Heart left ventricle (tissue), 13 donors: ENCODE data around the gene GAK.

Source experiments
- POLR2A ChIP-seq, 2 donors: fragments of 450-650 bp; IDR thresholded peaks; one replicate each; pipeline ENCODE4 v1.6.1; 2017; ENCODE audit warnings: antibody characterized with exemption in 2 of 2, mild to moderate bottlenecking in 2 of 2, moderate library complexity in 2 of 2
- TF ChIP-seq, protein P1 (sequence below), 12 donors: fragments of 200-600 bp; sonication (generic) in 4 of 12; IDR thresholded peaks; one replicate each; pipeline versions ENCODE4 v1.5.0 to v1.8.0; 2018 to 2022; ENCODE audit warnings: antibody characterized with exemption in 12 of 12, mild to moderate bottlenecking in 5 of 12
- donor health status: ischemic (EF 13 %, LVEDD 7.1; RV severe dilation, severe dysfunction).
- donor health status: DM: no; HTN: yes; CAD: no.
- donor health status: DM: no; HTN: no; CAD: no.
- donor health status: ischemic (EF 25% LVEDD 6.9; RV normal size, moderate dysfunction).
- donor health status: ischemic (EF 25% LVEDD 5.7; RV mildly dilated, moderate dysfunction).
- donor health status: ischemic (EF 35%, LVEDD 5.7; RV mildly dilated, moderate dysfunction).
- donor health status: nonischemic (EF 11% LVEDD 7.7; RV severe dilation, severe dysfunction).
- donor health status: DM: yes; HTN: yes; CAD: no.
- donor health status: PGD.
- donor health status: ischemic (EF 29% LVEDD 5.4; RV normal size, mild dysfunction).
- donor health status: nonischemic (EF 23%, LVEDD 6.1; RV moderate dilation, normal function).

DNA sequence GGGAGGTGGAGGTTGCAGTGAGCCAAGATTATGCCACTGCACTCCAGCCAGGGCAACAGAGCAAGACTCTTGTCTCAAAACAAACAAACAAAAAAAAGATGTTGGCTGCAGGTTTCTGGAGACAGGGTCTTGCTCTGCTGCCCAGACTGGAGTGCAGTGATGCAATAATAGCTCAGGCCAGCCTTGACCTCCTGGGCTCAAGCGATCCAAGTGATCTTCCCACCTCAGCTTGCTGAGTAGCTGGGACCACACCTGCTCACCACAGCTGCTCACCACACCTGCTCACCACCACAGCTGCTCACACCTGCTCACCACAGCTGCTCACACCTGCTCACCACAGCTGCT lies 76.3 kb downstream of the GAK start:
- TF ChIP-seq, protein P1, sequence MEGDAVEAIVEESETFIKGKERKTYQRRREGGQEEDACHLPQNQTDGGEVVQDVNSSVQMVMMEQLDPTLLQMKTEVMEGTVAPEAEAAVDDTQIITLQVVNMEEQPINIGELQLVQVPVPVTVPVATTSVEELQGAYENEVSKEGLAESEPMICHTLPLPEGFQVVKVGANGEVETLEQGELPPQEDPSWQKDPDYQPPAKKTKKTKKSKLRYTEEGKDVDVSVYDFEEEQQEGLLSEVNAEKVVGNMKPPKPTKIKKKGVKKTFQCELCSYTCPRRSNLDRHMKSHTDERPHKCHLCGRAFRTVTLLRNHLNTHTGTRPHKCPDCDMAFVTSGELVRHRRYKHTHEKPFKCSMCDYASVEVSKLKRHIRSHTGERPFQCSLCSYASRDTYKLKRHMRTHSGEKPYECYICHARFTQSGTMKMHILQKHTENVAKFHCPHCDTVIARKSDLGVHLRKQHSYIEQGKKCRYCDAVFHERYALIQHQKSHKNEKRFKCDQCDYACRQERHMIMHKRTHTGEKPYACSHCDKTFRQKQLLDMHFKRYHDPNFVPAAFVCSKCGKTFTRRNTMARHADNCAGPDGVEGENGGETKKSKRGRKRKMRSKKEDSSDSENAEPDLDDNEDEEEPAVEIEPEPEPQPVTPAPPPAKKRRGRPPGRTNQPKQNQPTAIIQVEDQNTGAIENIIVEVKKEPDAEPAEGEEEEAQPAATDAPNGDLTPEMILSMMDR (IDR thresholded peaks at IDR 0.05): no peak
- no peak for TF ChIP-seq POLR2A (IDR thresholded peaks at IDR 0.05)
